SK-N-MC (cell line): Measurements from ENCODE around the gene TLNRD1.

Experiments used
- EZH2 ChIP-seq: fragments of 200-600 bp; sonication (generic); IDR thresholded peaks from one replicate; pipeline ENCODE4 v1.6.1; 2017; ENCODE audit warnings: antibody characterized with exemption
- POLR2AphosphoS5 ChIP-seq: IDR thresholded peaks from 2 replicates; pipeline ENCODE4 v1.6.1; 2012; ENCODE audit warnings: mild to moderate bottlenecking, low read depth, low read length, borderline replicate concordance

- TF ChIP-seq POLR2AphosphoS5: no peak
- no peak for TF ChIP-seq EZH2
Observed at GRCh38 chr15:81052046-81052445, 51.3 kb downstream of the TLNRD1 start.
